DOHH2 (cell line): ENCODE results near the gene BIVM.

ENCODE experiments used
- CTCF ChIP-seq: fragments of 200-600 bp; sonication (generic); IDR thresholded peaks from one replicate; pipeline ENCODE4 v1.5.1; 2014; ENCODE audit warnings: antibody characterized with exemption, mild to moderate bottlenecking, low read depth, low read length; ENCODE audit not compliant: poor library complexity, severe bottlenecking
- EZH2phosphoT487 ChIP-seq: fragments of 200-600 bp; sonication (generic); IDR thresholded peaks from 2 replicates; pipeline ENCODE4 v1.6.1; 2017; ENCODE audit warnings: borderline replicate concordance, mild to moderate bottlenecking, antibody characterized with exemption, low read length, moderate library complexity, mixed read lengths

GRCh38 chr13:102784483-102784882, 14.4 kb upstream of the BIVM start:
- TF ChIP-seq CTCF (no peak), EZH2phosphoT487 (no peak)
